Endothelial cell (in vitro differentiated cells): ENCODE measurements around the gene COL5A1. TPM values are rescaled to one million over a fixed set of nuclear protein-coding genes. Genes with fewer than 3 reads are reported as not detected.

Experiments
- DNase-seq: peaks from one replicate; pipeline ENCODE4 v3.0.0; 2021; ENCODE audit warnings: low spot score
- H3K27ac Mint-ChIP-seq: one replicate; pipeline ENCODE4 v1.8.0; 2021; ENCODE audit warnings: mixed read lengths, inconsistent platforms; ENCODE audit not compliant: unreplicated experiment
- H3K27me3 Mint-ChIP-seq: one replicate; pipeline ENCODE4 v1.8.0; 2021; ENCODE audit warnings: mild to moderate bottlenecking, moderate library complexity, mixed read lengths, inconsistent platforms; ENCODE audit not compliant: unreplicated experiment
- H3K36me3 Mint-ChIP-seq: one replicate; pipeline ENCODE4 v1.8.0; 2021; ENCODE audit warnings: mild to moderate bottlenecking, low read depth, mixed read lengths, inconsistent platforms; ENCODE audit not compliant: unreplicated experiment
- H3K4me1 Mint-ChIP-seq: one replicate; pipeline ENCODE4 v1.8.0; 2021; ENCODE audit warnings: mild to moderate bottlenecking, mixed read lengths, inconsistent platforms; ENCODE audit not compliant: unreplicated experiment
- H3K4me3 Mint-ChIP-seq: one replicate; pipeline ENCODE4 v1.8.0; 2021; ENCODE audit warnings: mild to moderate bottlenecking, mixed read lengths, inconsistent platforms; ENCODE audit not compliant: unreplicated experiment
- H3K9me3 Mint-ChIP-seq: one replicate; pipeline ENCODE4 v1.8.0; 2021; ENCODE audit warnings: mixed read lengths, inconsistent platforms; ENCODE audit not compliant: unreplicated experiment
- CTCF ChIP-seq: fragments of 200-600 bp; sonication (generic); IDR thresholded peaks from one replicate; pipeline ENCODE4 v1.5.0; 2021; ENCODE audit warnings: antibody characterized with exemption; ENCODE audit not compliant: unreplicated experiment
- total RNA-seq: library from RNA; stranded (reverse); fragmentation: NEBNext Ultra II Directional; extraction: Animal tissue kit (Norgen Biotek cat#: 25700); gene quantifications from one replicate; pipeline ENCODE4 v1.2.1, GENCODE V29; 2021; ENCODE audit not compliant: unreplicated experiment

COL5A1 gene
- total RNA-seq, 1 donor from 2014 or later = 24.3 TPM

GRCh38 chr9:134611046-134611445 is 30.6 kb upstream of the COL5A1 start:
- Mint-ChIP-seq H3K9me3 (peaks cover 5% of the 10 kb centered on the region), H3K27me3 (no peaks in the 10 kb centered on the region)
- no peak for TF ChIP-seq CTCF

GRCh38 chr9:134612309-134612708 is 29.3 kb upstream of the COL5A1 start:
- Mint-ChIP-seq H3K4me3 (no peak overlapping the region), H3K27ac (no peak overlapping the region), H3K27me3 (peaks cover 1% of the 10 kb centered on the region), H3K36me3 (no peaks in the 10 kb centered on the region), H3K4me1 (no peaks in the 10 kb centered on the region), H3K9me3 (peaks cover 5% of the 10 kb centered on the region)
- DNase-seq = no peak
- TF ChIP-seq CTCF = no peak

More at GRCh38 chr9:134611046-134611445, 30.6 kb upstream of the COL5A1 start:
- H3K27ac Mint-ChIP-seq = no peak overlapping the region
- H3K36me3 Mint-ChIP-seq = no peaks in the 10 kb centered on the region
- no peak for DNase-seq
- H3K4me3 Mint-ChIP-seq = no peak overlapping the region
- H3K4me1 Mint-ChIP-seq = no peaks in the 10 kb centered on the region

- Mint-ChIP-seq H3K27me3 (peaks cover 1% of the 10 kb centered on the region), H3K4me3 (no peak overlapping the region), H3K36me3 (no peaks in the 10 kb centered on the region), H3K4me1 (no peaks in the 10 kb centered on the region), H3K27ac (no peak overlapping the region), H3K9me3 (peaks cover 5% of the 10 kb centered on the region)
- no peak for DNase-seq
- TF ChIP-seq CTCF = no peak
These were observed 28.9 kb upstream of the COL5A1 start for GRCh38 chr9:134612715-134613114.

- Mint-ChIP-seq H3K36me3 (no peaks in the 10 kb centered on the region), H3K4me3 (no peak overlapping the region), H3K4me1 (peaks cover 7% of the 10 kb centered on the region), H3K9me3 (peaks cover 5% of the 10 kb centered on the region), H3K27ac (no peak overlapping the region), H3K27me3 (peaks cover 6% of the 10 kb centered on the region)
- DNase-seq = no peak
- TF ChIP-seq CTCF = no peak
These were observed 27.3 kb upstream of the COL5A1 start for GRCh38 chr9:134614256-134614655.

GRCh38 chr9:134616341-134616740 is 25.3 kb upstream of the COL5A1 start:
- H3K4me3 Mint-ChIP-seq = no peak overlapping the region
- peaks cover 7% of the 10 kb centered on the region for H3K4me1 Mint-ChIP-seq
- H3K27me3 Mint-ChIP-seq = peaks cover 6% of the 10 kb centered on the region
- H3K9me3 Mint-ChIP-seq = peaks cover 5% of the 10 kb centered on the region
- H3K36me3 Mint-ChIP-seq = no peaks in the 10 kb centered on the region
- TF ChIP-seq CTCF = no peak
- no peak overlapping the region for H3K27ac Mint-ChIP-seq
- no peak for DNase-seq
